Measurements from ENCODE around the gene ZNF284.
"Not testable (repeated sequence)": the region's sequence is repeated elsewhere in the genome, so short reads cannot be mapped to it uniquely, and the experiment has no call there.

The ZNF284 gene

DNA sequence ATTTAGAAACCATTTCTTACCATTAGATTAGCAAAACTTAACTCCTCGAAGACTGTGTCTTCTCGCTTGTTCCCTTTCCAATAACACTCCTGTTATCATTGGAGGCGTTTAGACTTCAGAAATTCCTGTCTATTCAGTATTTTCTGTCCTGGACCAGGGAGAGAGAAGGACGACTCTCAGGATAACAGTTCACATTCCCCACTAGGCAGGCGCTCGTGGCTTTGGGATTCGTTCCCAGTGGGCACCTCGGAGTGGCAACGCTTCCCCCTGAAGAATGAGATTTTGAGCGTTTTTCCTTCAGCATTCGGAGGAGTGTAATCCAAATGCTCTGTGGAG lies 40.8 kb downstream of the ZNF284 start:
- TF ChIP-seq, protein P1, sequence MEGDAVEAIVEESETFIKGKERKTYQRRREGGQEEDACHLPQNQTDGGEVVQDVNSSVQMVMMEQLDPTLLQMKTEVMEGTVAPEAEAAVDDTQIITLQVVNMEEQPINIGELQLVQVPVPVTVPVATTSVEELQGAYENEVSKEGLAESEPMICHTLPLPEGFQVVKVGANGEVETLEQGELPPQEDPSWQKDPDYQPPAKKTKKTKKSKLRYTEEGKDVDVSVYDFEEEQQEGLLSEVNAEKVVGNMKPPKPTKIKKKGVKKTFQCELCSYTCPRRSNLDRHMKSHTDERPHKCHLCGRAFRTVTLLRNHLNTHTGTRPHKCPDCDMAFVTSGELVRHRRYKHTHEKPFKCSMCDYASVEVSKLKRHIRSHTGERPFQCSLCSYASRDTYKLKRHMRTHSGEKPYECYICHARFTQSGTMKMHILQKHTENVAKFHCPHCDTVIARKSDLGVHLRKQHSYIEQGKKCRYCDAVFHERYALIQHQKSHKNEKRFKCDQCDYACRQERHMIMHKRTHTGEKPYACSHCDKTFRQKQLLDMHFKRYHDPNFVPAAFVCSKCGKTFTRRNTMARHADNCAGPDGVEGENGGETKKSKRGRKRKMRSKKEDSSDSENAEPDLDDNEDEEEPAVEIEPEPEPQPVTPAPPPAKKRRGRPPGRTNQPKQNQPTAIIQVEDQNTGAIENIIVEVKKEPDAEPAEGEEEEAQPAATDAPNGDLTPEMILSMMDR (conservative IDR thresholded peaks at IDR 0.05), result no peak
- H3K27ac ChIP-seq, result peak overlapping the region; percentile 70

DNA sequence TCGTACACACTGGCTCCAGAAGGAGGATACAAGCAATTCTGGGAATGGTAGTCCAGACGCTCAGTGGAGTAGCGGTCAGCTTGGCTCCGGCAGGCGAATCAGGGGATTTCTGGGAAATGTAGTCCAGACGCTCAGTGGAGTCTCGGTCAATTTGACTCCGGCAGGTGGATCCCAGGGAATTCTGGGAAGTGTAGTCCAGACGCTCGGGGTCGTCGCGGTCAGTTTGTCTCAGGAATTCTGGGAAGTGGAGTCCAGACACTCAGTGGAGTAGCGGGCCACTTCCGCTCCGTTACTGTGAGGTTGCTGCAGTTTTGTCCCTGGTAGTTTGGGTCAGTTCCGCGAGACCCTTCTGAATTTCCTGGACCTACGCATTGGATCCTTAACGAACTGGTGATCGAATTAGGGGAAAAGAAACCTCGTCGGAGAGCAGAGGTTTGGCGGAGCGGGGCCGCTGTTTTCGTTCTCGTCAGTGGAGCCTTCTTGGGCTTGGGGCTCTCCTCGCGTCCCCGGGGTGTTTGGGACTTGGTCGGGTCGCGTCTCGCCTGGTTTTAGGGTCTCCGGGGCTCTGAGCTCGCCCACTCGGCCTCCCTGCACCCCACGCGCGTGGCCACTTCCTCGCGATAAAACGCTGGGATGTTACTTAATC lies 41.3 kb downstream of the ZNF284 start, which contains the start of gene ZNF225:
Gene ZNF225 (plus strand): TSS at position 262 of the 646 bp plus-strand sequence. CDS start 2,429 bp downstream, outside the sequence.
- peak within 1 kb of the TSS; percentile 70 for H3K27ac ChIP-seq
- TF ChIP-seq, protein P1 (conservative IDR thresholded peaks at IDR 0.05), result no peak

DNA sequence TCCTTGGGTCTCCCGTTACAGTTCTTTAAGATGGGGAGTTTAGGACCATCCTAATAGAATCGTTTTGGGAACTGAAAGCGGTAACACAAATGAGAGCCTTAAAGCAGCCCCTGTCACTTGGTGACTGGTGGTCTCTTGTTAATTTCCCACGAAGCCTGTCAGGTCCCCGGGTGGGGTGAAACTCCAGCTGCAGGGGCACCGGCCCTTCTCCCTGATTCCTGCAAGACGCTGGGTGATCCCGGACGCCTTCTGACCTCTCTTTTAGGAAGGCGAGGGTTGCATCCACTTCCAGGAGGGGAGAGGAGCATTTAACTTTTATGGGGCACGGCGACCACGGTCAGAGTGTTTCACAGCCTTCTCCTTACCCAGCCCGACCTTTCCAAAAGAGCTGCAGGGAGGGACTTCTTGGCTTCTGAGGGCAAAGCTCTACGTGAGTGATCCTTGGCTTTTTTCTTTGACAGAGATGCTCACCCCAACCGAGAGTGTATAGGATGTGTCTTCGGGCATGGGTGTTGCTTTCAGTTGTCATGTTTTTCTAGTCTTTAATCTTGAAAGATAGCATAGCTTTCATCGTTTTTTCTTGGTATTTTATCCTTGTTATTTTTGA lies 41.9 kb downstream of the ZNF284 start:
- peak overlapping the region; percentile 70 for H3K27ac ChIP-seq
- TF ChIP-seq, protein P1 (conservative IDR thresholded peaks at IDR 0.05), result no peak

DNA sequence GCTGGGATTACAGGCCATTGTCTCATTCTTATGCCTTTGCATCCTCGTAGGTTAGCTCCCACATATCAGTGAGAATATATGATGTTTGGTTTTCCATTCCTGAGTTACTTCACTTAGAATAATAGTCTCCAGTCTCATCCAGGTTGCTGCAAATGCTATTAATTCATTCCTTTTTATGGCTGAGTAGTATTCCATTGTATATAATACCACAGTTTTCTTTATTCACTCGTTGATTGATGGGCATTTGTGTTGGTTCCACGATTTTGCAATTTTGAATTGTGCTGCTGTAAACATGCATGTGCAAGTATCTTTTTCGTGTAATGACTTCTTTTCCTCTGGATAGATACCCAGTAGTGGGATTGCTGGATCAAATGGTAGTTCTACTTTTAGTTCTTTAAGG lies 49.2 kb downstream of the ZNF284 start:
- H3K27ac ChIP-seq, result not testable (repeated sequence)

DNA sequence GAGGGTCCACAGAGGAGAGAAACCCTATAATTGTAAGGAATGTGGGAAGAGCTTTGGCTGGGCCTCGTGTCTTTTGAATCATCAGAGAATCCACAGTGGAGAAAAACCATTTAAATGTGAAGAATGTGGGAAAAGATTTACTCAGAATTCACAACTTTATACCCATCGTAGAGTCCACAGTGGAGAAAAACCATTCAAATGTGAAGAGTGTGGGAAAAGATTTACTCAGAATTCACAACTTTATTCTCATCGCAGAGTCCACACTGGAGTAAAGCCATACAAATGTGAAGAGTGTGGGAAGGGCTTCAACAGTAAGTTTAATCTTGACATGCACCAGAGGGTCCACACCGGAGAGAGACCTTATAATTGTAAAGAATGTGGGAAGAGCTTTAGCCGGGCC lies 60.0 kb downstream of the ZNF284 start:
- TF ChIP-seq, protein P1 (conservative IDR thresholded peaks at IDR 0.05), result no peak
- no peak overlapping the region for H3K27ac ChIP-seq

Measured in VCaP (cell line).